Ascending aorta (tissue), 2 donors: ENCODE data around the gene ATPAF2. TPM values are rescaled to one million over a fixed set of nuclear protein-coding genes. Genes with fewer than 3 reads are reported as not detected.
A peak's percentile ranks its signal among the peaks of the same experiment; 100 is the strongest.

Experiments
- DNase-seq, 2 donors: peaks; one replicate each; pipeline ENCODE4 v3.0.0-alpha.2; 2019; ENCODE audit warnings: low spot score in 2 of 2
- H3K27ac ChIP-seq, 2 donors: fragments of 200-600 bp; sonication (generic); one replicate each; pipeline ENCODE4 v1.5.1; 2016 to 2017; ENCODE audit warnings: mild to moderate bottlenecking in 1 of 2
- H3K27me3 ChIP-seq: fragments of 200-600 bp; sonication (generic); one replicate; pipeline ENCODE4 v1.5.1; 2017
- H3K36me3 ChIP-seq, 2 donors: fragments of 200-600 bp; sonication (generic); one replicate each; pipeline ENCODE4 v1.5.1; 2016
- H3K4me1 ChIP-seq, 2 donors: fragments of 200-600 bp; sonication (generic); one replicate each; pipeline ENCODE4 v1.5.1; 2016 to 2017; ENCODE audit warnings: mild to moderate bottlenecking in 1 of 2
- H3K4me3 ChIP-seq, 2 donors: fragments of 200-600 bp; sonication (generic); one replicate each; pipeline ENCODE4 v1.5.1; 2016 to 2017; ENCODE audit warnings: mild to moderate bottlenecking in 1 of 2
- H3K9me3 ChIP-seq, 2 donors: fragments of 200-600 bp; sonication (generic); one replicate each; pipeline ENCODE4 v1.5.1; 2016
- CTCF ChIP-seq, 3 experiments: fragments of 200-600 bp in 2 of 3; fragments of 450-650 bp in 1 of 3; sonication (generic) in 2 of 3; IDR thresholded peaks; one replicate each; pipeline ENCODE4 v1.5.1; 2016 to 2019; ENCODE audit warnings: antibody characterized with exemption in 3 of 3, mild to moderate bottlenecking in 1 of 3, moderate library complexity in 1 of 3
- intact Hi-C: fragments of 100-400 bp; cut with DNase I; formaldehyde crosslinking; loops from one replicate; pipeline ENCODE4 v1.15.1; 2023
- total RNA-seq: library from RNA; depleted of rRNA; stranded (reverse); fragments of >200 nt; gene quantifications from one replicate; pipeline ENCODE4 v1.1.0, GENCODE V29; 2016

The ATPAF2 gene
- total RNA-seq, result 2.6 TPM

DNA sequence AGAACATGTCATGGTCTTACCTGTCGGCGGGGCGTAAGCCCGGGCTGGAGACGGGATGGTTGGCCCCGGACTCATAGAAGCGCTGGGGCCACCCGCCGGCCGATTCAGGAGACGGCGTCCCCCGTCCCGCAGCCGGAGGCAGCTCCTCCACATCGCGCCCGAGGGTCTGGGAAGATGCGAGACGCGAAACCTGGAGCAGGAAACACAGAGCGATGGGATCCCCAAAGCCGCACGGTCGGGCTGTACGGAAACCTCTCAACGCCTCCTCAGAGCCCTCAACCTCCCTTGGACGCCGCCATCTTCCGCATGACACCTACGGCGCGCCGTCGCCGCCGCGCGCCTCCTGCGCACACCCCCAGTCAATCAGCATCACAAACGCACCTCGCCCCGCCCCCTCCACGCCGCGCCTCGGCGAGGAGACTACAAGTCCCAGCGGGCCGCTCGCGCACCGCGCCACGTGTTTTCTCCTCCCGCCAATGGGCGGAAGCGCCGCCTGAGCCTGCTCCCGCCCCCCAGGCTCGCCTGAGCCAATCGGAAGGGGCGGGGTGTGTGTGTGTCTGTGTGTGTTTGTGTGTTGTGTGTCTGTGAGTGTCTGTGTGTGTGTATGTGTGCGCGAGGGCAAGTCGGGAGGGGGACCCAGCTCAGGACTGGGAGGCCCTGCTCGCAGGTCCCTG is at the start of gene ATPAF2, which contains the start of gene GID4:
ATPAF2 (minus strand) TSS at position 308 of the 674 bp plus-strand sequence; CDS start at position 153, 155 bp downstream.
GID4 (plus strand) TSS at position 548 of the 674 bp plus-strand sequence; CDS start at position 605, 57 bp downstream.
- Histone ChIP-seq H3K9me3 (no peaks in the 10 kb centered on the region), H3K27ac (peak within 1 kb of the TSS; percentile 62 to 76), H3K4me1 (peaks cover 3 to 18% of the 10 kb centered on the region in 2 donors), H3K36me3 (no peaks in the 10 kb centered on the region), H3K27me3 (no peaks in the 10 kb centered on the region), H3K4me3 (peak within 1 kb of the TSS; percentile 93 to 98)
- intact Hi-C loops, result loop anchor here (1.0 to 10.0 kb wide), 9 partner anchors 48 to 757 kb away; partner anchors contain the start of genes ALKBH5, COPS3, DRC3 and DRG2
- peak; percentile 98 to 100 for DNase-seq
- no peak for TF ChIP-seq CTCF (IDR thresholded peaks at IDR 0.05)

DNA sequence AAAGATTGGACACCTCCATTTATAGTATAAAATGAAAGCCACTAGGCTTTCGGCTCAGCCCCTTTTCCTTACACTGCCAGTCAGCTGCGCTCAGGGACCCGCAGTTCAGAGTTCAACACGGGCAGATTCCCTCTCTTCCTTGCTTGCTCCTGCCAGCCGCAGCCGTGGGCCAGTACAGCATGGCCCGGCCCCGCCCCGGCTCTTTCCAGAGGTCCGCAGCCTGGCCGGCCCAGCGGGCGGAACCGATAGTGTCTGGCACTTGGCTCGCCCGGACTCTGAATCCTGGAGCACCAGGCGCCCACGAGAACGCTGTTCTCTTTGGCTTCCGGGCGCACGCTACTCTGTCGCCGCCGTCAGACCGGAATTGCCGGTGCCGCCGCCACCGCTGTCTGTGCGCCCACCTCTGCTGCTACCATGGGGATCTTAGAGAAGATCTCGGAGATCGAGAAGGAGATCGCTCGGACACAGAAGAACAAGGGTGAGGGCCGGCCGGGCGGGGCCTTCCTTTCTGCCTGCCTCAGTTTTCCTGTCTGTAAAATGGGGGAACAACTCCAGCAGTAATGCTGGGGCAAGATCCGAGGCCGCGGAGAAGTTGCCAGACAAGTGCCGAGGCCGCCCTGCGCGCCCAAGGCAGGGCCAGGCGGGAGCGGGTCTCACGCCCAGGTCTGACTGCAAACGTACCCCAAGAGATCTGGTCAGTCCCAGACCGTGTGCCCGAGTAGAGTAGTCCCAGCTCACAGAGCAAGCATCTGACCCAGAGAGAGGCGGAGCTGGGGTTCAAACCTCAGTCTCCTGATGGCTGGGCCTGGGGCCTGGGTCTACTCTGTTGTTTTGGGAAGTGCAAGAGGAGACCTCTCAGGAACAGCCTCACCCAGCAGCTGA is 48.9 kb upstream of the ATPAF2 start, which contains the start of gene DRG2:
DRG2 (plus strand) TSS at position 339 of the 882 bp plus-strand sequence; CDS start at position 415, 76 bp downstream.
- intact Hi-C loops, result loop anchor here (1.0 to 5.0 kb wide), 3 partner anchors 49 to 497 kb away; partner anchors contain the start of genes ALKBH5, ATPAF2, GID4 and PEMT
- peaks cover under 1 to 5% of the 10 kb centered on the region in 2 donors for H3K36me3 ChIP-seq
- H3K4me1 ChIP-seq, result peaks cover 5 to 13% of the 10 kb centered on the region in 2 donors
- peak in 1 of 3 experiments; percentile 16 for TF ChIP-seq CTCF (IDR thresholded peaks at IDR 0.05)
- peak; percentile 40 to 95 for DNase-seq
- no peaks in the 10 kb centered on the region for H3K9me3 ChIP-seq
- H3K27ac ChIP-seq, result peak within 1 kb of the TSS; percentile 83 to 85
- H3K27me3 ChIP-seq, result no peaks in the 10 kb centered on the region
- H3K4me3 ChIP-seq, result peak within 1 kb of the TSS; percentile 90 to 95

GRCh38 chr17:18084256-18084655 is 45.3 kb upstream of the ATPAF2 start:
- no peak overlapping the region for H3K27ac ChIP-seq
- H3K27me3 ChIP-seq, result no peaks in the 10 kb centered on the region
- no peaks in the 10 kb centered on the region for H3K9me3 ChIP-seq
- intact Hi-C loops, result no loop called here
- H3K4me1 ChIP-seq, result peaks cover 5 to 12% of the 10 kb centered on the region in 2 donors
- no peak for TF ChIP-seq CTCF (IDR thresholded peaks at IDR 0.05)
- DNase-seq, result no peak
- H3K36me3 ChIP-seq, result no peaks in the 10 kb centered on the region
- no peak overlapping the region for H3K4me3 ChIP-seq

DNA sequence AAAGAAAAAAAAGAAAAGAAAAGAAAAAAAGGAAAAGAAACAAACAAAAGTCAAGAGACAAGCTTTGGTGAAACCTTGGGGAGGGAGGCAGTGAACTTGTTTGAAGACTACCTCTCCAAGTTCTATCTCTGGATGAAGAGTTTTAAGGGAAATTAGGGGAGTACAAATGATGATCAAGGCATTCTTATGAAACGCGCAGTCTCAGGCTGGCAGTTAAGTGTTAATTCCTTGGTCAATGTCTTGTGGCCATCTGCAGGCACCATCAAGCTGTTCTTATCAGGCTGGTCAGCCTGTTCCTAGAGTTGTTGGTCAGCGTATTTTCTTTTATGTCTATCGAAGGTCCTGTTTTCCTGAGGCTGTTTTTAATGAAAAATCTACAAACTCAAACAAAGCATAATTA is 40.6 kb upstream of the ATPAF2 start:
- no peaks in the 10 kb centered on the region for H3K9me3 ChIP-seq
- no peaks in the 10 kb centered on the region for H3K27me3 ChIP-seq
- no peak overlapping the region for H3K4me3 ChIP-seq
- H3K4me1 ChIP-seq, result no peaks in the 10 kb centered on the region
- DNase-seq, result no peak
- no peaks in the 10 kb centered on the region for H3K36me3 ChIP-seq
- no peak for TF ChIP-seq CTCF (IDR thresholded peaks at IDR 0.05)
- intact Hi-C loops, result no loop called here
- no peak overlapping the region for H3K27ac ChIP-seq

DNA sequence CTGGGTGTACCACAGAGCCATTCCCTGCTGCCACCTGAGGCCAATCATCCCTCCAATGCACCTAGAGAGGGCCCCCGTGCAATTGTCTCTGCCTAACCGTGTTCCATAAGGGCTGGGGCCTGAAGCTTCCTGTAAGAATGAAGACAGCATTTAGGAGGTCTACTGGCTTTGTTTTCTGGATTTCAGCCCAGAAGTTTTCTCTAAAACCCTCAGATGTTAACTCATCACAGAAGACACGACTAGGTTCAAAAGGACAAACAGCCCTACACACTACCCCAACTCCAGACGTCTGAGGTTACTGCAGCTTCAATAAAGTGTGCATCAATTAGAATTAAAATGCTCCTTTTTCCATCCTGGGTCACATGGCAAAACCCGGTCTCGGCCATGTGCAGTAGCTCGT is 38.0 kb upstream of the ATPAF2 start:
- Histone ChIP-seq H3K4me3 (no peak overlapping the region), H3K4me1 (no peaks in the 10 kb centered on the region), H3K27ac (no peak overlapping the region), H3K27me3 (no peaks in the 10 kb centered on the region), H3K36me3 (no peaks in the 10 kb centered on the region), H3K9me3 (no peaks in the 10 kb centered on the region)
- intact Hi-C loops, result no loop called here
- DNase-seq, result no peak
- no peak for TF ChIP-seq CTCF (IDR thresholded peaks at IDR 0.05)
